GM21423 (cell line): ENCODE results near the gene C9orf57.
"Not testable (repeated sequence)": the region's sequence is repeated elsewhere in the genome, so short reads cannot be mapped to it uniquely, and the experiment has no call there.

ENCODE experiments used
- ATAC-seq: cut with Tn5 transposase; IDR thresholded peaks from one replicate; pipeline ENCODE4 v1.9.1; 2021; ENCODE audit warnings: mild to moderate bottlenecking, moderate library complexity; ENCODE audit not compliant: unreplicated experiment

The C9orf57 gene

GRCh38 chr9:72060513-72060912 is at the start of gene C9orf57:
Gene C9orf57 (minus strand): TSS chr9:72060613. CDS start chr9:72059331, 1,282 bp downstream.
- ATAC-seq = no peak

- no peak for ATAC-seq
Measured at GRCh38 chr9:72102520-72102919, 42.1 kb upstream of the C9orf57 start.

DNA sequence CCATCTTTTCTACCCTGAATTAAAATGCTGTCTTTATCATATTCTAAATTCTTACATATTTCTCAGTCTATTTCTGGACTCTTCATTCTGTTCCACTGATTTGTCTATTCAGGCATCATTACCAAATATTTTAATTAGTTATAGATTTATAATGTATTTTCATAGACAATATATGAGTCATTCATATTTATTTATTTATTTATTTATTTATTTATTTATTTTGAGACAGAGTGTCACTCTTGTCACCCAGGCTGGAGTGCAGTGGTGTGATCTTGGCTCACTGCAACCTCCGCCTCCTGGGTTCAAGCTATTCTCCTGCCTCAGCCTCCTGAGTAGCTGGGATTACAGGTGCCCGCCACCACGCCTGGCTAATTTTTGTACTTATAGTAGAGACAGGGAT is 35.1 kb upstream of the C9orf57 start:
- not testable (repeated sequence) for ATAC-seq

DNA sequence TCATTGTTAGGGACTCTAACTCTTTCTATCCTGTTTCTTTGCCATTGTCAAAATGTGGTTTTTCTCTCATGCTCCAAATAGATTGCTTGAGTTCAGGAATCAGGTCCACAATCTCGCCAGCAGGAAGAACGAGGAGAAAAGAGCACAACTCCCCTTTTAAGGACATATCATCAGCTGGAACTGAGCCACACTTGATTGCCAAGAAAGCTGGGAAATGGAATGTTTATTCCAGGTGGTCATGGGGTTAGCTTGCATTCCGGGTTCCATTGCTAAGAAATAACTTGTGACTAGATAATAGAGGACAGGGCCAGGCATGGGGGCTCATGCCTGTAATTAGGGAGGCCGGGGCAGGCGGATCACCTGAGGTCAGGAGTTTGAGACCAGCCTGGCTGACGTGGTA is 32.4 kb upstream of the C9orf57 start:
- no peak for ATAC-seq

GRCh38 chr9:72089451-72090130 is 29.2 kb upstream of the C9orf57 start:
- ATAC-seq = no peak

DNA sequence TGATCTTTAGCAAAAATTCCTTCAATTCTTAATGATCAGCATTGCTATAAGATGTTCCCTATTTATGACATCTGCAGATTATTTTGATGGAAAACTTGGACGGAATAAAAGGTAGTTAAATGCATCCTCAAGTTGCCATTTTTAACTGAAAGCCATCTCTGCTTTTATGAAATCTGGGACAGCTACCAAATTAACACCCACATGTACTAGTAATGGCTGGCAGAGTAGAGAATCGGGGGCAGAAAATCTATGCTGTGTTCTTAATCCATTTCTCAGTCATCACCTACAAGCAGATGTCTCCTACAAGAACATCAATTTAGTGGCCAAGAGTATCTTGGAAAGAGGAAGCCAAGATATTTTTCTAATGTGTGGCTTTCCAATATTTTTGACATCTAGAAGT is 22.1 kb upstream of the C9orf57 start:
- no peak for ATAC-seq

GRCh38 chr9:72074666-72075065 is 14.3 kb upstream of the C9orf57 start:
- not testable (repeated sequence) for ATAC-seq

- no peak for ATAC-seq
Measured at GRCh38 chr9:72065076-72065475, 4.7 kb upstream of the C9orf57 start.

GRCh38 chr9:72052122-72052521 is 8.3 kb downstream of the C9orf57 start:
- ATAC-seq = no peak

DNA sequence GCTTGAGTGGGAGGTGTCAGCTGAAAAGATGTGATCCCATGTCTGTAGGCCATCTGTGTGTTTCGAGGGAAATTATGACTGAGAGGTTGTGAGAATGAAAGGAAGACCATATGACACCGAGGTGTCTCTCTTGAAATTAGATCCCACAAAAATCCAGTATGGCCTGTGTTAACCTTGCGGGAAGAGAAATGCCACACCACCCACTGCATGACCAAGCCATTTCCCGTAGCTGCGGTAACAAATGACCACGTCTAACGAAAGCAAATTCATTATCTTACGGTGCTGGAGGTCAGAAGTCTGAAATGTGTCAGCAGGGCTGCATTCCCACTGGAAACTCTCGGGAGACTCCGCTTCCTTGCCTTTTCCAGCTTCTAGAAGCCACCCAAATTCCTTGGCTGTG is 11.6 kb downstream of the C9orf57 start:
- ATAC-seq = no peak

- ATAC-seq = no peak
Measured at GRCh38 chr9:72046630-72047456, 13.6 kb downstream of the C9orf57 start.

GRCh38 chr9:72044095-72044494 is 16.3 kb downstream of the C9orf57 start:
- ATAC-seq = no peak

DNA sequence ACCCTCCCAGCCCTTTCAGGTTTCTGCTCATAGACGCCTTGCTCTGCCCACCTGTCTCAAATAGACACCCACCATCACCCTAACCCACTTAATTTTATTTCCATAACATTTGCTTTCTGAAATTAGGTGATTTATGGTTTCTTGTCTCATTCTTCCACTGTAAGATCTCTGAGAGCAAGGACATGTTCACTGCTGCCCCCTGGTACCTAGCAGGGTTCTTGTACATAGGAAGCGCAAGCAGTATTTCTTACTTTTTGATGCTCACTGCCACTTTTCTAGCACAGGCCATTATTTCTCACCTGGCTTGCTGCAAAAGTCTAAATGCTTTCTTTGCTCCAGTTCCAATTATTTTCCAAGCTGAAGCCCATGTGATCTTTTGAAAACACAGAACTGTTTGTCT is 16.8 kb downstream of the C9orf57 start:
- ATAC-seq = no peak

- no peak for ATAC-seq
Measured at GRCh38 chr9:72042928-72043327, 17.5 kb downstream of the C9orf57 start.

- peak; percentile 54 for ATAC-seq
Measured at GRCh38 chr9:72041775-72042194, 18.6 kb downstream of the C9orf57 start.

DNA sequence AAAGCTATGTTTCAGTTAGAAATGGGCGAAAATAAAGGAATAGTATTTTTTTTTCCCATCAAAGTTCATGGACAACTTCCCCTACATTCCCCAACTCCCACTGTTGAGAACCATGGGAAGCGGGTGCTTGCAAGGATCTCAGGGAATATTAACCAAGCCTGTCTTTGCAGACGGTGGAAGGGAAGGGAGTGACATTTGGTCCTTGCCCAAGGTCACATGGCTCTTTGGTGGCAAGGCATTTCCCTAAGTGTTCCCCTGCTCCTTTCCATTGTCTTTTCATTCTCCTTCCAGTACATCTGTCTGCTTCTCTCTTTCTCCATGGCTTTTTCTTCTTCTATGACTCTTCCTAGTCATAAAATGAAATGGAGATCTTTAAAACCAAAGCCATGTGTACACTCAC is 19.0 kb downstream of the C9orf57 start:
- no peak for ATAC-seq

GRCh38 chr9:72039532-72039931 is 20.9 kb downstream of the C9orf57 start:
- no peak for ATAC-seq

GRCh38 chr9:72038890-72039410 is 21.5 kb downstream of the C9orf57 start:
- peak; percentile 67 for ATAC-seq

DNA sequence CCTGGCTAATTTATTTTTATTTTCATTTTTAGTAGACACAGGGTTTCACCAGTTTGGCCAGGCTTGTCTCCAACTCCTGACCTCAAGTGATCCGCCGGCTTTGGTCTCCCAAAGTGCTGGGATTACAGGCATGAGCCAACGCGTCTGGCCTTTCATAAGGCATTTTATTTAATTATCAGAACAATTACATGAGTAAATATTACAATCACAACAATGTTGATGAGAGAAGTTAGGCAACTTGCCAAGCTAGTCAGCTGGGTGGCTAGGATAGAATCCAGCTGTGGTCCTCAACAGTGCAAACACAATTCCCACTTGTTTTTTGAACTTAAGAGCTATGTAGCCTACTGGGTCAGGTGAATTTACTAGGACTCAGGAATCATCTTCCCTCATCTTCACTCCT is 22.0 kb downstream of the C9orf57 start:
- no peak for ATAC-seq

- no peak for ATAC-seq
Measured at GRCh38 chr9:72037571-72037970, 22.8 kb downstream of the C9orf57 start.

DNA sequence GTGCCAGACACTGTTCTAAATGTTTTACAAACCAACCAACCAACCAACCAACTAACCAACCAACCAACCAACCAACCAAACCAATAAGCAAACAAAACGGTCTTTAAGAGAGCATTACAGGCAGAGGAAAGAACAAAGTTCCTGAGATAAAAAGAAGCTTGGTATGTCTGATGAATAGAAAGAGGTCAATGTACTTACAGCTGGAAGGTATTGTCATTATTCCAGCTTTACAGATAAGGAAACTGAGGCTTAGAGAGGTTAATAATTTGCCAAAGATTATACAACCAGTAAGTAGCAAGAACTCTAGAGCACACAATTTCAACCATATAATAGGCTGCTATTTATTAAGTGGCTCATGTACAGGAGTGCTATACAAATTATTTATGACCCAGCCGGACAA is 29.6 kb downstream of the C9orf57 start:
- no peak for ATAC-seq

- no peak for ATAC-seq
Measured at GRCh38 chr9:72029986-72030385, 30.4 kb downstream of the C9orf57 start.
